ENCODE measurements around the gene NAT8L. TPM values are rescaled to one million over a fixed set of nuclear protein-coding genes. Genes with fewer than 3 reads are reported as not detected.

The NAT8L gene
- total and polyA plus RNA-seq, 2 donors (not counting 3 experiments of a cell fraction or from before 2014, with no cell fraction given), result 0.10 to 0.11 TPM

DNA sequence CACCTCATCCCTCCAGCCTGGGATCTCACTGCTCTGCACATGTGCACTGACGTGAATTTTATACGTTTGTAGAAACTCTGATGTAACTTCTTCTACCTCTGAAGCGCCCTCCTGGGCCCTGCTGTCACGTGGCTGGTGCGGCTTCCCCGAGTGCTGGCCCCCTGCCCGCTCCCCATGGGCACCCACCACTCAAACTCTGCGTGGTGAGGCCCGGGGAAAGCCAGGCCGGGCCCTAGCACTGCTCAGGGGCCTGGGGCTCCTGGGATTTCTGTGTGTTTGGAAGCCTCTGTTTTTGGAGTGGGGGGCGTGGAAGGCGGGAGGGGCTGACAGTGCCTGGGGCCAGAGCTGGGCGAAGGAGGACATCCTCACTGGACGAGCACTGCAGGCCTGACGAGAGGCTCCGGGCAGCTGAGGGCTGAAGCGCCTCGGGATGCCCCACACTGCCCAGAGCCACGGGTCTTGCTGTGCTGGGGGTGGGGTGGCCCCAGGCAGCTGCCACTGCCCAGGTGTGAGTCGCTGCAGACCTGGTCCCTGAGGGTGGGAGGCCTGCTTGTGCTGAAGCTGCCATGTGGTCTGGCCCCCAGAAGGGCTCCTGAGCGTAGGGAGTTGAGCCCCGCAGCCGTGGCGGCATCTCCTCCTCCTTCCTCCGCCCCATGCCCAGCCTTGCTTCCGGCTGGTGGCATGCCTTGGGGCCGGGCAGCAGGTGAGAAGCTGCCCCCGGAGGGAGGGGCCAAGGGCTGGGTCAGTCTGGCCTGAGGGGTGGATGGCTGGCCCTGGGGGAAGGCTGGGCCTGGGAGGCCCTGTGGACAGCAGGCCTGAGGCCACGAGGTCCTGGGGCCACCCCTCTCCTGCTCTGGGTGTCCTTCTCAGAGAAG lies 7.7 kb downstream of the NAT8L start:
- dilution Hi-C loops (cut with MboI; ENCODE audit: extremely low pct_ligation_motif_present, low sequenced_read_pairs) (no loop called here), intact Hi-C loops (cut with micrococcal nuclease) (no loop called here)
- H3K36me3 ChIP-seq (ENCODE audit: control insufficient read depth in 2 of 2, extremely low read depth in 1 of 2, insufficient read depth in 2 of 2, low read length in 2 of 2), result no peaks in the 10 kb centered on the region
- ChIA-PET POLR2A (no interaction called here), CTCF (no interaction called here)
- BruUV-seq (replicated peaks), result no TSS peak
- no peaks in the 10 kb centered on the region for H3K79me2 ChIP-seq (ENCODE audit: control insufficient read depth, insufficient read depth, low read length)
- no peak overlapping the region for H2AFZ ChIP-seq (ENCODE audit: low read depth, low read length)
- TF ChIP-seq FOS (IDR thresholded peaks at IDR 0.05; ENCODE audit: borderline replicate concordance, insufficient read depth, low read length) (no peak), POLR2A (IDR thresholded peaks at IDR 0.05; ENCODE audit: low read depth, low read length) (no peak), POLR2AphosphoS5 (IDR thresholded peaks at IDR 0.05; ENCODE audit: insufficient read depth, low read depth, low read length) (no peak), JUN (IDR thresholded peaks at IDR 0.05; ENCODE audit: borderline replicate concordance, insufficient read depth, insufficient read length, low read depth) (no peak), MYC (IDR thresholded peaks at IDR 0.05; ENCODE audit: low read depth, low read length) (no peak), GATA2 (IDR thresholded peaks at IDR 0.05; ENCODE audit: insufficient read depth, insufficient read length, low read depth, low read length) (no peak), EZH2 (IDR thresholded peaks at IDR 0.05; ENCODE audit: borderline replicate concordance, low read depth, low read length, severe bottlenecking) (no peak)
- TF ChIP-seq, protein P1, sequence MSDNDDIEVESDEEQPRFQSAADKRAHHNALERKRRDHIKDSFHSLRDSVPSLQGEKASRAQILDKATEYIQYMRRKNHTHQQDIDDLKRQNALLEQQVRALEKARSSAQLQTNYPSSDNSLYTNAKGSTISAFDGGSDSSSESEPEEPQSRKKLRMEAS (IDR thresholded peaks at IDR 0.05; ENCODE audit: insufficient read depth, insufficient read length), result no peak
- TF ChIP-seq, protein P2, sequence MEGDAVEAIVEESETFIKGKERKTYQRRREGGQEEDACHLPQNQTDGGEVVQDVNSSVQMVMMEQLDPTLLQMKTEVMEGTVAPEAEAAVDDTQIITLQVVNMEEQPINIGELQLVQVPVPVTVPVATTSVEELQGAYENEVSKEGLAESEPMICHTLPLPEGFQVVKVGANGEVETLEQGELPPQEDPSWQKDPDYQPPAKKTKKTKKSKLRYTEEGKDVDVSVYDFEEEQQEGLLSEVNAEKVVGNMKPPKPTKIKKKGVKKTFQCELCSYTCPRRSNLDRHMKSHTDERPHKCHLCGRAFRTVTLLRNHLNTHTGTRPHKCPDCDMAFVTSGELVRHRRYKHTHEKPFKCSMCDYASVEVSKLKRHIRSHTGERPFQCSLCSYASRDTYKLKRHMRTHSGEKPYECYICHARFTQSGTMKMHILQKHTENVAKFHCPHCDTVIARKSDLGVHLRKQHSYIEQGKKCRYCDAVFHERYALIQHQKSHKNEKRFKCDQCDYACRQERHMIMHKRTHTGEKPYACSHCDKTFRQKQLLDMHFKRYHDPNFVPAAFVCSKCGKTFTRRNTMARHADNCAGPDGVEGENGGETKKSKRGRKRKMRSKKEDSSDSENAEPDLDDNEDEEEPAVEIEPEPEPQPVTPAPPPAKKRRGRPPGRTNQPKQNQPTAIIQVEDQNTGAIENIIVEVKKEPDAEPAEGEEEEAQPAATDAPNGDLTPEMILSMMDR (IDR thresholded peaks at IDR 0.05; ENCODE audit: extremely low read depth in 1 of 2, insufficient read depth in 1 of 2, low read depth in 1 of 2, low read length in 2 of 2), result no peak
- H3K9ac ChIP-seq (replicated peaks; ENCODE audit: extremely low read depth, insufficient read depth, low read length), result no peak overlapping the region
- H3K27me3 ChIP-seq (ENCODE audit: control insufficient read depth in 2 of 2, insufficient read depth in 2 of 2, low read length in 2 of 2), result no peaks in the 10 kb centered on the region
- no peaks in the 10 kb centered on the region for H3K4me1 ChIP-seq (ENCODE audit: control insufficient read depth, extremely low read depth, insufficient read depth, low read length)
- FAIRE-seq (no peak), DNase-seq (ENCODE audit: low read depth, low spot score) (no peak)
- no peaks in the 10 kb centered on the region for H3K9me1 ChIP-seq (replicated peaks; ENCODE audit: control insufficient read depth, extremely low read depth, insufficient read depth, low read length)
- no peak overlapping the region for H3K27ac ChIP-seq (ENCODE audit: insufficient read depth, low read depth, low read length)
- no peaks in the 10 kb centered on the region for H3K9me3 ChIP-seq (replicated peaks; ENCODE audit: control insufficient read depth, insufficient read depth, low read length)
- no peak overlapping the region for H3K4me3 ChIP-seq (replicated peaks in 1 of 3; ENCODE audit: insufficient read depth in 1 of 3, low read depth in 1 of 3, low read length in 3 of 3)
- no peak overlapping the region for H3K4me2 ChIP-seq (ENCODE audit: insufficient read depth, low read length)
- H4K20me1 ChIP-seq (replicated peaks; ENCODE audit: control insufficient read depth, extremely low read depth, insufficient read depth, low read length), result no peaks in the 10 kb centered on the region

Data from endothelial cell of umbilical vein (primary cell).